ENCODE measurements around the gene ELFN2. TPM values are rescaled to one million over a fixed set of nuclear protein-coding genes. Genes with fewer than 3 reads are reported as not detected.

ELFN2 gene
- total and polyA plus RNA-seq, 2 donors (not counting 3 experiments of a cell fraction or from before 2014, with no cell fraction given), result 0.41 to 1.3 TPM

GRCh38 chr22:37439347-37439746, 12.1 kb upstream of the ELFN2 start:
- no peak overlapping the region for H2AFZ ChIP-seq (ENCODE audit: low read depth, low read length)
- BruUV-seq (replicated peaks), result no TSS peak
- DNase-seq (ENCODE audit: low read depth, low spot score), result no peak
- no peak overlapping the region for H3K4me2 ChIP-seq (ENCODE audit: insufficient read depth, low read length)
- H3K9ac ChIP-seq (replicated peaks; ENCODE audit: extremely low read depth, insufficient read depth, low read length), result no peak overlapping the region
- peaks cover 0 to 2% of the 10 kb centered on the region in 2 experiments for H3K27me3 ChIP-seq (ENCODE audit: control insufficient read depth in 2 of 2, insufficient read depth in 2 of 2, low read length in 2 of 2)
- ChIA-PET CTCF (interaction anchor here (1.4 kb wide), 1 partner anchor 11 kb away, joined by 4 read pairs; no protein-coding TSS in a partner anchor), POLR2A (no interaction called here)
- dilution Hi-C loops (cut with MboI; ENCODE audit: extremely low pct_ligation_motif_present, low sequenced_read_pairs), result no loop called here
- FAIRE-seq, result no peak
- intact Hi-C loops (cut with micrococcal nuclease), result no loop called here
- no peaks in the 10 kb centered on the region for H3K79me2 ChIP-seq (ENCODE audit: control insufficient read depth, insufficient read depth, low read length)
- no peak for TF ChIP-seq CTCF (IDR thresholded peaks at IDR 0.05; ENCODE audit: extremely low read depth in 1 of 2, insufficient read depth in 1 of 2, low read depth in 1 of 2, low read length in 2 of 2)
- no peak for TF ChIP-seq MYC (IDR thresholded peaks at IDR 0.05; ENCODE audit: low read depth, low read length)
- no peak for TF ChIP-seq EZH2 (IDR thresholded peaks at IDR 0.05; ENCODE audit: borderline replicate concordance, low read depth, low read length, severe bottlenecking)
- TF ChIP-seq FOS (IDR thresholded peaks at IDR 0.05; ENCODE audit: borderline replicate concordance, insufficient read depth, low read length), result no peak
- TF ChIP-seq GATA2 (IDR thresholded peaks at IDR 0.05; ENCODE audit: insufficient read depth, insufficient read length, low read depth, low read length), result no peak
- TF ChIP-seq POLR2A (IDR thresholded peaks at IDR 0.05; ENCODE audit: low read depth, low read length), result no peak
- TF ChIP-seq MAX (IDR thresholded peaks at IDR 0.05; ENCODE audit: insufficient read depth, insufficient read length), result no peak
- no peak for TF ChIP-seq POLR2AphosphoS5 (IDR thresholded peaks at IDR 0.05; ENCODE audit: insufficient read depth, low read depth, low read length)
- no peak for TF ChIP-seq JUN (IDR thresholded peaks at IDR 0.05; ENCODE audit: borderline replicate concordance, insufficient read depth, insufficient read length, low read depth)
- no peaks in the 10 kb centered on the region for H3K36me3 ChIP-seq (ENCODE audit: control insufficient read depth in 2 of 2, extremely low read depth in 1 of 2, insufficient read depth in 2 of 2, low read length in 2 of 2)
- no peaks in the 10 kb centered on the region for H3K9me1 ChIP-seq (replicated peaks; ENCODE audit: control insufficient read depth, extremely low read depth, insufficient read depth, low read length)
- no peak overlapping the region for H3K4me3 ChIP-seq (replicated peaks in 1 of 3; ENCODE audit: insufficient read depth in 1 of 3, low read depth in 1 of 3, low read length in 3 of 3)
- H3K4me1 ChIP-seq (ENCODE audit: control insufficient read depth, extremely low read depth, insufficient read depth, low read length), result peaks cover 3% of the 10 kb centered on the region
- H4K20me1 ChIP-seq (replicated peaks; ENCODE audit: control insufficient read depth, extremely low read depth, insufficient read depth, low read length), result no peaks in the 10 kb centered on the region
- no peak overlapping the region for H3K27ac ChIP-seq (ENCODE audit: insufficient read depth, low read depth, low read length)
- no peaks in the 10 kb centered on the region for H3K9me3 ChIP-seq (replicated peaks; ENCODE audit: control insufficient read depth, insufficient read depth, low read length)

Data from endothelial cell of umbilical vein (primary cell).